GM23338 (cell line): ENCODE data around the gene LGALS13.

Experiments used
- CREB1 ChIP-seq: fragments of 250-450 bp; sonication (Bioruptor Pico); IDR thresholded peaks from 2 replicates; pipeline ENCODE4 v1.5.0; 2020; ENCODE audit warnings: low read depth, mild to moderate bottlenecking, moderate library complexity
- JUNB ChIP-seq: IDR thresholded peaks from one replicate; pipeline ENCODE4 v1.6.1; 2016; ENCODE audit warnings: antibody characterized with exemption; ENCODE audit not compliant: unreplicated experiment
- POLR2AphosphoS5 ChIP-seq: IDR thresholded peaks from 2 replicates; pipeline ENCODE4 v1.6.1; 2016; ENCODE audit warnings: antibody characterized with exemption, low read depth
- STAT1 ChIP-seq: IDR thresholded peaks from one replicate; pipeline ENCODE4 v1.6.1; 2016; ENCODE audit warnings: antibody characterized with exemption; ENCODE audit not compliant: unreplicated experiment
- TF ChIP-seq, protein P1 (sequence below), 2 experiments: fragments of 200-600 bp in 1 of 2; sonication (generic) in 1 of 2; conservative IDR thresholded peaks; 2 replicates each; pipeline versions ENCODE4 v1.5.1 to v1.6.1; 2016 to 2017; ENCODE audit warnings: antibody characterized with exemption in 2 of 2, low read depth in 2 of 2, mild to moderate bottlenecking in 2 of 2, moderate library complexity in 1 of 2

DNA sequence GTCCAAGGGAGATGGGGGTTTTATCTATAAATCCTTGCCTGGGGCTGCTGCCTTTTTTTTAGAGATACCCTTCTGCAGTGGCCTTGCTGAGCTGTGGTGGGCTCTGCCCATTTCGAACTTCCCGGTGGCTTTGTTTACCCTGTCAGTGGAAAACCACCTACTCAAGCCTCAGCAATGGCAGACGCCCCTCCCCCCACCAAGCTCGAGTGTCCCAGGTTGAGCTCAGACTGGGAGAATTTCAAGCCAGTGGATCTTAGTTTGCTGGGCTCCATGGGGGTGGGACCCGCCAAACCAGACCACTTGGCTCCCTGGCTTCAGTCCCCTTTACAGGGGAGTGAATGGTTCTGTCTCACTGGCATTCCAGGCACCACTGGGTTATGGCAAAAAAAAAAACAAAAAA is 21.6 kb downstream of the LGALS13 start:
- TF ChIP-seq JUNB: no peak
- no peak for TF ChIP-seq POLR2AphosphoS5
- TF ChIP-seq, protein P1, sequence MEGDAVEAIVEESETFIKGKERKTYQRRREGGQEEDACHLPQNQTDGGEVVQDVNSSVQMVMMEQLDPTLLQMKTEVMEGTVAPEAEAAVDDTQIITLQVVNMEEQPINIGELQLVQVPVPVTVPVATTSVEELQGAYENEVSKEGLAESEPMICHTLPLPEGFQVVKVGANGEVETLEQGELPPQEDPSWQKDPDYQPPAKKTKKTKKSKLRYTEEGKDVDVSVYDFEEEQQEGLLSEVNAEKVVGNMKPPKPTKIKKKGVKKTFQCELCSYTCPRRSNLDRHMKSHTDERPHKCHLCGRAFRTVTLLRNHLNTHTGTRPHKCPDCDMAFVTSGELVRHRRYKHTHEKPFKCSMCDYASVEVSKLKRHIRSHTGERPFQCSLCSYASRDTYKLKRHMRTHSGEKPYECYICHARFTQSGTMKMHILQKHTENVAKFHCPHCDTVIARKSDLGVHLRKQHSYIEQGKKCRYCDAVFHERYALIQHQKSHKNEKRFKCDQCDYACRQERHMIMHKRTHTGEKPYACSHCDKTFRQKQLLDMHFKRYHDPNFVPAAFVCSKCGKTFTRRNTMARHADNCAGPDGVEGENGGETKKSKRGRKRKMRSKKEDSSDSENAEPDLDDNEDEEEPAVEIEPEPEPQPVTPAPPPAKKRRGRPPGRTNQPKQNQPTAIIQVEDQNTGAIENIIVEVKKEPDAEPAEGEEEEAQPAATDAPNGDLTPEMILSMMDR (conservative IDR thresholded peaks at IDR 0.05; ENCODE audit: low read depth in 2 of 2): no peak
- no peak for TF ChIP-seq STAT1
- TF ChIP-seq CREB1 (CRISPR knock-in tag): no peak
